Smooth muscle cell (in vitro differentiated cells): Measurements from ENCODE around the gene ALOX12B. TPM values are rescaled to one million over a fixed set of nuclear protein-coding genes. Genes with fewer than 3 reads are reported as not detected.

Experiments
- DNase-seq: peaks from one replicate; lab custom pipeline; 2025; ENCODE audit not compliant: unreplicated experiment; lab: John Stamatoyannopoulos, UW
- H2AFZ ChIP-seq: fragments of 200-600 bp; sonication (generic); 2 replicates; pipeline ENCODE4 v1.6.0; 2016; ENCODE audit warnings: antibody characterized with exemption, low read depth, mild to moderate bottlenecking
- H3F3A ChIP-seq: fragments of 200-600 bp; sonication (generic); 2 replicates; pipeline ENCODE4 v1.6.0; 2017; ENCODE audit warnings: antibody characterized with exemption, low read depth
- H3K27ac ChIP-seq: fragments of 200-600 bp; sonication (generic); 2 replicates; pipeline ENCODE4 v1.5.1; 2016; ENCODE audit warnings: low read depth, mild to moderate bottlenecking
- H3K27me3 ChIP-seq: fragments of 200-600 bp; sonication (generic); 2 replicates; pipeline ENCODE4 v1.6.1; 2016; ENCODE audit warnings: low read depth, mild to moderate bottlenecking
- H3K36me3 ChIP-seq: fragments of 200-600 bp; sonication (generic); 2 replicates; pipeline ENCODE4 v1.5.1; 2016; ENCODE audit warnings: low read depth
- H3K4me1 ChIP-seq: fragments of 200-600 bp; sonication (generic); 2 replicates; pipeline ENCODE4 v1.5.1; 2016; ENCODE audit warnings: low read depth
- H3K4me2 ChIP-seq: fragments of 200-600 bp; sonication (generic); 2 replicates; pipeline ENCODE4 v1.6.0; 2016; ENCODE audit warnings: mild to moderate bottlenecking
- H3K4me3 ChIP-seq: fragments of 200-600 bp; sonication (generic); 2 replicates; pipeline ENCODE4 v1.5.1; 2016; ENCODE audit warnings: mild to moderate bottlenecking
- H3K79me2 ChIP-seq: fragments of 200-600 bp; sonication (generic); 2 replicates; pipeline ENCODE4 v1.6.0; 2016; ENCODE audit warnings: low read depth, mild to moderate bottlenecking
- H3K9ac ChIP-seq: fragments of 200-600 bp; sonication (generic); 2 replicates; pipeline ENCODE4 v1.6.0; 2016; ENCODE audit warnings: low read depth
- H3K9me3 ChIP-seq: fragments of 200-600 bp; sonication (generic); replicated peaks from 2 replicates; pipeline ENCODE4 v1.5.1; 2016; ENCODE audit warnings: low read depth
- H4K20me1 ChIP-seq: fragments of 200-600 bp; sonication (generic); 2 replicates; pipeline ENCODE4 v1.6.0; 2016; ENCODE audit warnings: low read depth
- WGBS: methylation state at CpG from one replicate; pipeline ENCODE4 v1.1.7; 2016; ENCODE audit warnings: low lambda C conversion rate; 5-methylcytosine and 5-hydroxymethylcytosine counted together
- polyA plus RNA-seq: library from polyadenylated mRNA; unstranded; fragments of >200 nt; fragmentation: Nextera tagmentation; extraction: Ambion mirVana; gene quantifications from 2 replicates; pipeline ENCODE4 v1.2.1, GENCODE V29; 2016
- total RNA-seq: library from RNA; depleted of rRNA; stranded (reverse); fragments of >200 nt; gene quantifications from 2 replicates; pipeline ENCODE4 v1.2.3, GENCODE V29; 2014
- TF ChIP-seq, protein P1 (sequence below): fragments of 200-600 bp; sonication (generic); IDR thresholded peaks from 2 replicates; pipeline ENCODE4 v1.5.1; 2017; ENCODE audit warnings: borderline replicate concordance, mild to moderate bottlenecking, antibody characterized with exemption; ENCODE audit not compliant: insufficient read depth, poor library complexity, severe bottlenecking

ALOX12B gene
- total and polyA plus RNA-seq, 2 experiments from 2014 or later: 3.0 to 4.9 TPM

- Histone ChIP-seq H3K36me3 (no peaks in the 10 kb centered on the region), H3K27ac (no peak overlapping the region), H3K27me3 (peaks cover 4% of the 10 kb centered on the region), H3K79me2 (no peaks in the 10 kb centered on the region), H3K9ac (no peak overlapping the region), H4K20me1 (no peaks in the 10 kb centered on the region), H3F3A (no peaks in the 10 kb centered on the region), H3K4me1 (no peaks in the 10 kb centered on the region), H3K4me2 (no peak overlapping the region), H3K4me3 (no peak overlapping the region), H3K9me3 (no peaks in the 10 kb centered on the region), H2AFZ (no peak overlapping the region)
- TF ChIP-seq, protein P1, sequence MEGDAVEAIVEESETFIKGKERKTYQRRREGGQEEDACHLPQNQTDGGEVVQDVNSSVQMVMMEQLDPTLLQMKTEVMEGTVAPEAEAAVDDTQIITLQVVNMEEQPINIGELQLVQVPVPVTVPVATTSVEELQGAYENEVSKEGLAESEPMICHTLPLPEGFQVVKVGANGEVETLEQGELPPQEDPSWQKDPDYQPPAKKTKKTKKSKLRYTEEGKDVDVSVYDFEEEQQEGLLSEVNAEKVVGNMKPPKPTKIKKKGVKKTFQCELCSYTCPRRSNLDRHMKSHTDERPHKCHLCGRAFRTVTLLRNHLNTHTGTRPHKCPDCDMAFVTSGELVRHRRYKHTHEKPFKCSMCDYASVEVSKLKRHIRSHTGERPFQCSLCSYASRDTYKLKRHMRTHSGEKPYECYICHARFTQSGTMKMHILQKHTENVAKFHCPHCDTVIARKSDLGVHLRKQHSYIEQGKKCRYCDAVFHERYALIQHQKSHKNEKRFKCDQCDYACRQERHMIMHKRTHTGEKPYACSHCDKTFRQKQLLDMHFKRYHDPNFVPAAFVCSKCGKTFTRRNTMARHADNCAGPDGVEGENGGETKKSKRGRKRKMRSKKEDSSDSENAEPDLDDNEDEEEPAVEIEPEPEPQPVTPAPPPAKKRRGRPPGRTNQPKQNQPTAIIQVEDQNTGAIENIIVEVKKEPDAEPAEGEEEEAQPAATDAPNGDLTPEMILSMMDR: no peak
- DNase-seq: no peak
Observed at GRCh38 chr17:8041979-8042378, 45.5 kb downstream of the ALOX12B start.

GRCh38 chr17:8041249-8041928 is 46.1 kb downstream of the ALOX12B start:
- TF ChIP-seq, protein P1: peak; percentile 67
- H2AFZ ChIP-seq: no peak overlapping the region
- peak overlapping the region; percentile 78 for H3K4me2 ChIP-seq
- no peaks in the 10 kb centered on the region for H4K20me1 ChIP-seq
- no peaks in the 10 kb centered on the region for H3K9me3 ChIP-seq
- no peak overlapping the region for H3K4me3 ChIP-seq
- H3F3A ChIP-seq: no peaks in the 10 kb centered on the region
- H3K9ac ChIP-seq: no peak overlapping the region
- H3K36me3 ChIP-seq: no peaks in the 10 kb centered on the region
- no peak for DNase-seq
- peak overlapping the region; percentile 69 for H3K27ac ChIP-seq
- no peaks in the 10 kb centered on the region for H3K79me2 ChIP-seq
- 71% methylated on average over 8 of the region's 8 CpGs for WGBS
- H3K4me1 ChIP-seq: no peaks in the 10 kb centered on the region
- peaks cover 4% of the 10 kb centered on the region for H3K27me3 ChIP-seq

- H4K20me1 ChIP-seq: no peaks in the 10 kb centered on the region
- DNase-seq: no peak
- H3K4me2 ChIP-seq: no peak overlapping the region
- no peaks in the 10 kb centered on the region for H3K9me3 ChIP-seq
- 74% methylated on average over 9 of the region's 11 CpGs for WGBS
- H3K36me3 ChIP-seq: no peaks in the 10 kb centered on the region
- no peak overlapping the region for H2AFZ ChIP-seq
- no peaks in the 10 kb centered on the region for H3K79me2 ChIP-seq
- H3K27ac ChIP-seq: no peak overlapping the region
- no peak overlapping the region for H3K9ac ChIP-seq
- no peaks in the 10 kb centered on the region for H3K27me3 ChIP-seq
- no peaks in the 10 kb centered on the region for H3K4me1 ChIP-seq
- H3F3A ChIP-seq: no peaks in the 10 kb centered on the region
- TF ChIP-seq, protein P1: no peak
- H3K4me3 ChIP-seq: no peak overlapping the region
Observed at GRCh38 chr17:8039611-8040168, 47.8 kb downstream of the ALOX12B start.
